Activated CD4-positive, alpha-beta memory T cell treated with anti-CD3 and anti-CD28 coated beads, Interleukin-2, amount 10 ng/mL, durations not matched to agents 7 days and 5 days (primary cell): ENCODE data around the gene CHODL. TPM values are rescaled to one million over a fixed set of nuclear protein-coding genes. Genes with fewer than 3 reads are reported as not detected.

Experiments used
- CTCF ChIA-PET: fragments of 350-600 bp; sonication (Branson Sonifier 250); formaldehyde crosslinking; loops from one replicate; lab custom pipeline; 2021; ENCODE audit warnings: antibody characterized with exemption, inconsistent platforms; lab: Charles Lee
- POLR2A ChIA-PET: fragments of 350-600 bp; sonication (Branson Sonifier 250); formaldehyde crosslinking; loops from one replicate; lab custom pipeline; 2021; ENCODE audit warnings: antibody characterized with exemption; lab: Charles Lee
- DNase-seq: peaks from one replicate; pipeline ENCODE4 v3.0.0-alpha.2; 2020
- H3K27ac Mint-ChIP-seq: one replicate; pipeline ENCODE4 v1.8.0; 2021; ENCODE audit warnings: mild to moderate bottlenecking, mixed read lengths
- H3K27me3 Mint-ChIP-seq: one replicate; pipeline ENCODE4 v1.8.0; 2021; ENCODE audit warnings: mixed read lengths
- H3K36me3 Mint-ChIP-seq: one replicate; pipeline ENCODE4 v1.8.0; 2021; ENCODE audit warnings: low read depth, mixed read lengths
- H3K4me1 Mint-ChIP-seq: one replicate; pipeline ENCODE4 v1.8.0; 2021; ENCODE audit warnings: mixed read lengths
- H3K4me3 Mint-ChIP-seq: one replicate; pipeline ENCODE4 v1.8.0; 2021; ENCODE audit warnings: mild to moderate bottlenecking, mixed read lengths
- H3K9me3 Mint-ChIP-seq: one replicate; pipeline ENCODE4 v1.8.0; 2021; ENCODE audit warnings: mixed read lengths
- total RNA-seq, 2 experiments: library from RNA; stranded (reverse); gene quantifications; one replicate each; pipeline ENCODE4 v1.2.3, GENCODE V29; 2021

CHODL gene
- under 1 TPM; 0.15 to 0.20 TPM for total RNA-seq

GRCh38 chr21:18244671-18245463 is at the start of gene CHODL:
Gene CHODL, plus strand, starts transcription at chr21:18244833. Its CDS starts 391 bp downstream, at chr21:18245224.
- H3K27me3 Mint-ChIP-seq = peaks cover 16% of the 10 kb centered on the region
- H3K27ac Mint-ChIP-seq = no peak within 1 kb of the TSS
- no peak within 1 kb of the TSS for H3K4me3 Mint-ChIP-seq
- H3K36me3 Mint-ChIP-seq = no peaks in the 10 kb centered on the region
- ChIA-PET POLR2A (no interaction called here), CTCF (no interaction called here)
- no peak for DNase-seq
- H3K4me1 Mint-ChIP-seq = no peaks in the 10 kb centered on the region
- H3K9me3 Mint-ChIP-seq = peaks cover 4% of the 10 kb centered on the region

GRCh38 chr21:18204931-18205330 is 39.7 kb upstream of the CHODL start:
- peaks cover 6% of the 10 kb centered on the region for H3K9me3 Mint-ChIP-seq
- no peaks in the 10 kb centered on the region for H3K4me1 Mint-ChIP-seq
- H3K36me3 Mint-ChIP-seq = no peaks in the 10 kb centered on the region
- DNase-seq = no peak
- no peak overlapping the region for H3K4me3 Mint-ChIP-seq
- H3K27me3 Mint-ChIP-seq = no peaks in the 10 kb centered on the region
- CTCF ChIA-PET = no interaction called here
- POLR2A ChIA-PET = no interaction called here
- H3K27ac Mint-ChIP-seq = no peak overlapping the region

- peaks cover 24% of the 10 kb centered on the region for H3K9me3 Mint-ChIP-seq
Measured at GRCh38 chr21:18218331-18218730, 26.3 kb upstream of the CHODL start.

GRCh38 chr21:18220498-18220897 is 24.1 kb upstream of the CHODL start:
- Mint-ChIP-seq H3K36me3 (no peaks in the 10 kb centered on the region), H3K27me3 (no peaks in the 10 kb centered on the region), H3K4me3 (no peak overlapping the region), H3K27ac (no peak overlapping the region), H3K4me1 (no peaks in the 10 kb centered on the region), H3K9me3 (peaks cover 24% of the 10 kb centered on the region)
- no peak for DNase-seq
- ChIA-PET CTCF (no interaction called here), POLR2A (no interaction called here)

More at GRCh38 chr21:18218331-18218730, 26.3 kb upstream of the CHODL start:
- POLR2A ChIA-PET = no interaction called here
- Mint-ChIP-seq H3K4me1 (no peaks in the 10 kb centered on the region), H3K27me3 (no peaks in the 10 kb centered on the region), H3K36me3 (no peaks in the 10 kb centered on the region), H3K27ac (no peak overlapping the region), H3K4me3 (no peak overlapping the region)
- CTCF ChIA-PET = no interaction called here
- no peak for DNase-seq

GRCh38 chr21:18222346-18222745 is 22.3 kb upstream of the CHODL start:
- no peak for DNase-seq
- ChIA-PET POLR2A (no interaction called here), CTCF (no interaction called here)
- no peaks in the 10 kb centered on the region for H3K27me3 Mint-ChIP-seq
- no peak overlapping the region for H3K27ac Mint-ChIP-seq
- no peaks in the 10 kb centered on the region for H3K4me1 Mint-ChIP-seq
- H3K36me3 Mint-ChIP-seq = no peaks in the 10 kb centered on the region
- no peak overlapping the region for H3K4me3 Mint-ChIP-seq
- peaks cover 21% of the 10 kb centered on the region for H3K9me3 Mint-ChIP-seq

- DNase-seq = no peak
- H3K9me3 Mint-ChIP-seq = peaks cover 1% of the 10 kb centered on the region
- POLR2A ChIA-PET = no interaction called here
- no peak overlapping the region for H3K27ac Mint-ChIP-seq
- H3K27me3 Mint-ChIP-seq = no peaks in the 10 kb centered on the region
- H3K4me3 Mint-ChIP-seq = no peak overlapping the region
- no peaks in the 10 kb centered on the region for H3K36me3 Mint-ChIP-seq
- CTCF ChIA-PET = no interaction called here
- no peaks in the 10 kb centered on the region for H3K4me1 Mint-ChIP-seq
Measured at GRCh38 chr21:18228060-18228739, 16.4 kb upstream of the CHODL start.

- H3K27me3 Mint-ChIP-seq = no peaks in the 10 kb centered on the region
- ChIA-PET CTCF (no interaction called here), POLR2A (no interaction called here)
- peaks cover 8% of the 10 kb centered on the region for H3K9me3 Mint-ChIP-seq
- no peak overlapping the region for H3K27ac Mint-ChIP-seq
- DNase-seq = no peak
- no peaks in the 10 kb centered on the region for H3K36me3 Mint-ChIP-seq
- H3K4me3 Mint-ChIP-seq = no peak overlapping the region
- no peaks in the 10 kb centered on the region for H3K4me1 Mint-ChIP-seq
Measured at GRCh38 chr21:18235545-18235944, 9.1 kb upstream of the CHODL start.

- Mint-ChIP-seq H3K4me3 (no peak overlapping the region), H3K4me1 (no peaks in the 10 kb centered on the region), H3K27ac (no peak overlapping the region), H3K27me3 (peaks cover 16% of the 10 kb centered on the region), H3K9me3 (peaks cover 4% of the 10 kb centered on the region), H3K36me3 (no peaks in the 10 kb centered on the region)
- DNase-seq = no peak
- ChIA-PET POLR2A (no interaction called here), CTCF (no interaction called here)
Measured at GRCh38 chr21:18245464-18245967, 883 bp downstream of the CHODL start.

GRCh38 chr21:18248171-18248570 is 3.5 kb downstream of the CHODL start:
- ChIA-PET CTCF (no interaction called here), POLR2A (no interaction called here)
- Mint-ChIP-seq H3K27ac (no peak overlapping the region), H3K9me3 (peaks cover 4% of the 10 kb centered on the region), H3K4me1 (no peaks in the 10 kb centered on the region), H3K4me3 (no peak overlapping the region), H3K36me3 (no peaks in the 10 kb centered on the region), H3K27me3 (peaks cover 16% of the 10 kb centered on the region)
- DNase-seq = no peak

GRCh38 chr21:18249672-18250071 is 5.0 kb downstream of the CHODL start:
- POLR2A ChIA-PET = no interaction called here
- CTCF ChIA-PET = no interaction called here
- no peaks in the 10 kb centered on the region for H3K36me3 Mint-ChIP-seq

GRCh38 chr21:18251065-18251464 is 6.4 kb downstream of the CHODL start:
- Mint-ChIP-seq H3K4me1 (no peaks in the 10 kb centered on the region), H3K4me3 (no peak overlapping the region), H3K9me3 (no peaks in the 10 kb centered on the region), H3K27me3 (peaks cover under 1% of the 10 kb centered on the region), H3K27ac (no peak overlapping the region), H3K36me3 (no peaks in the 10 kb centered on the region)
- ChIA-PET CTCF (no interaction called here), POLR2A (no interaction called here)
- DNase-seq = no peak

More at GRCh38 chr21:18249672-18250071, 5.0 kb downstream of the CHODL start:
- no peak for DNase-seq
- no peak overlapping the region for H3K27ac Mint-ChIP-seq
- H3K4me1 Mint-ChIP-seq = no peaks in the 10 kb centered on the region
- H3K27me3 Mint-ChIP-seq = peaks cover 9% of the 10 kb centered on the region
- H3K4me3 Mint-ChIP-seq = no peak overlapping the region
- H3K9me3 Mint-ChIP-seq = no peaks in the 10 kb centered on the region

- Mint-ChIP-seq H3K36me3 (no peaks in the 10 kb centered on the region), H3K9me3 (no peaks in the 10 kb centered on the region), H3K4me3 (no peak overlapping the region), H3K4me1 (no peaks in the 10 kb centered on the region), H3K27ac (no peak overlapping the region), H3K27me3 (no peaks in the 10 kb centered on the region)
- POLR2A ChIA-PET = no interaction called here
- DNase-seq = no peak
- CTCF ChIA-PET = no interaction called here
Measured at GRCh38 chr21:18252256-18252655, 7.6 kb downstream of the CHODL start.

GRCh38 chr21:18252680-18253079 is 8.0 kb downstream of the CHODL start:
- H3K4me1 Mint-ChIP-seq = no peaks in the 10 kb centered on the region
- H3K36me3 Mint-ChIP-seq = no peaks in the 10 kb centered on the region
- ChIA-PET POLR2A (no interaction called here), CTCF (no interaction called here)
- no peak overlapping the region for H3K4me3 Mint-ChIP-seq
- no peaks in the 10 kb centered on the region for H3K9me3 Mint-ChIP-seq
- H3K27me3 Mint-ChIP-seq = no peaks in the 10 kb centered on the region
- no peak for DNase-seq
- H3K27ac Mint-ChIP-seq = no peak overlapping the region
